Endothelial cell of umbilical vein (primary cell): ENCODE measurements around the gene FBXW7. TPM values are rescaled to one million over a fixed set of nuclear protein-coding genes. Genes with fewer than 3 reads are reported as not detected.

Source experiments
- BruUV-seq: library from RNA; stranded (reverse); fragments of 400-500 nt; replicated peaks from 2 replicates; lab custom pipeline; 2021; lab: Mats Ljungman, UMichigan
- CTCF ChIA-PET: fragments of 300-600, 350-600 bp; sonication (Branson Sonifier 250); formaldehyde crosslinking; loops from one replicate; lab custom pipeline; 2021; ENCODE audit warnings: antibody characterized with exemption, inconsistent platforms; lab: Charles Lee
- POLR2A ChIA-PET: fragments of 300-600, 350-600 bp; sonication (Branson Sonifier 250); formaldehyde crosslinking; loops from one replicate; lab custom pipeline; 2021; ENCODE audit warnings: antibody characterized with exemption, inconsistent platforms; lab: Charles Lee
- DNase-seq: peaks from one replicate; pipeline ENCODE4 v3.0.0-alpha.2; 2011; ENCODE audit warnings: low read depth, low spot score
- FAIRE-seq: peaks from 2 replicates; lab custom pipeline; 2011; peaks lifted over from hg19 to GRCh38; lab: Jason Lieb, UNC
- H2AFZ ChIP-seq: 2 replicates; pipeline ENCODE4 v1.6.0; 2012; ENCODE audit warnings: low read depth, low read length, control low read depth, inconsistent platforms
- H3K27ac ChIP-seq: 2 replicates; pipeline ENCODE4 v1.5.1; 2011; ENCODE audit warnings: low read depth, mild to moderate bottlenecking, control low read depth, low read length, moderate library complexity; ENCODE audit not compliant: insufficient read depth
- H3K27me3 ChIP-seq, 2 experiments: 2 replicates each; pipeline versions ENCODE4 v1.6.0 to v1.6.1; 2011; ENCODE audit warnings: low read length in 2 of 2, mixed read lengths in 1 of 2; ENCODE audit not compliant: control insufficient read depth in 2 of 2, insufficient read depth in 2 of 2
- H3K36me3 ChIP-seq, 2 experiments: 2 replicates in 1 of 2; 3 replicates in 1 of 2; pipeline ENCODE4 v1.5.1; 2011; ENCODE audit warnings: low read length in 2 of 2, mild to moderate bottlenecking in 1 of 2, moderate library complexity in 1 of 2; ENCODE audit not compliant: control insufficient read depth in 2 of 2, insufficient read depth in 2 of 2; ENCODE audit errors: extremely low read depth in 1 of 2
- H3K4me1 ChIP-seq: 3 replicates; pipeline ENCODE4 v1.5.1; 2011; ENCODE audit warnings: mild to moderate bottlenecking, low read length; ENCODE audit not compliant: control insufficient read depth, insufficient read depth; ENCODE audit errors: extremely low read depth
- H3K4me2 ChIP-seq: 2 replicates; pipeline ENCODE4 v1.6.1; 2011; ENCODE audit warnings: low read length, control low read depth, mixed read lengths; ENCODE audit not compliant: insufficient read depth
- H3K4me3 ChIP-seq, 3 experiments: fragments of 200-600 bp in 1 of 3; sonication (generic), shearing (Covaris generic) in 1 of 3; replicated peaks in 1 of 3; 2 replicates each; pipeline ENCODE4 v1.5.1; 2011 to 2016; ENCODE audit warnings: control low read depth in 3 of 3, low read length in 3 of 3, mild to moderate bottlenecking in 2 of 3, inconsistent platforms in 1 of 3, low read depth in 1 of 3, moderate library complexity in 1 of 3; ENCODE audit not compliant: insufficient read depth in 1 of 3
- H3K79me2 ChIP-seq: 2 replicates; pipeline ENCODE4 v1.6.0; 2012; ENCODE audit warnings: low read length, inconsistent platforms; ENCODE audit not compliant: control insufficient read depth, insufficient read depth
- H3K9ac ChIP-seq: replicated peaks from 2 replicates; pipeline ENCODE3; 2011; ENCODE audit warnings: low read length, control low read depth; ENCODE audit not compliant: insufficient read depth; ENCODE audit errors: extremely low read depth
- H3K9me1 ChIP-seq: replicated peaks from 3 replicates; pipeline ENCODE4 v1.6.0; 2011; ENCODE audit warnings: mild to moderate bottlenecking, low read length; ENCODE audit not compliant: control insufficient read depth, insufficient read depth; ENCODE audit errors: extremely low read depth
- H3K9me3 ChIP-seq: replicated peaks from 2 replicates; pipeline ENCODE4 v1.5.1; 2012; ENCODE audit warnings: low read length, inconsistent platforms; ENCODE audit not compliant: control insufficient read depth, insufficient read depth
- H4K20me1 ChIP-seq: replicated peaks from 2 replicates; pipeline ENCODE3; 2011; ENCODE audit warnings: mild to moderate bottlenecking, low read length; ENCODE audit not compliant: control insufficient read depth, insufficient read depth; ENCODE audit errors: extremely low read depth
- CTCF ChIP-seq, 2 donors: IDR thresholded peaks; 1 replicate in 1 of 2; 2 replicates in 1 of 2; pipeline ENCODE4 v1.5.1; 2011; ENCODE audit warnings: low read length in 2 of 2, mild to moderate bottlenecking in 2 of 2, moderate library complexity in 2 of 2, control low read depth in 1 of 2, inconsistent platforms in 1 of 2, low read depth in 1 of 2; ENCODE audit not compliant: insufficient read depth in 1 of 2; ENCODE audit errors: extremely low read depth in 1 of 2
- EZH2 ChIP-seq: IDR thresholded peaks from 2 replicates; pipeline ENCODE4 v1.6.1; 2012; ENCODE audit warnings: borderline replicate concordance, low read depth, mild to moderate bottlenecking, moderate library complexity, low read length, inconsistent platforms; ENCODE audit not compliant: severe bottlenecking
- FOS ChIP-seq: IDR thresholded peaks from 2 replicates; pipeline ENCODE4 v1.6.1; 2011; ENCODE audit warnings: mild to moderate bottlenecking, low read length, moderate library complexity, borderline replicate concordance; ENCODE audit not compliant: insufficient read depth
- JUN ChIP-seq: IDR thresholded peaks from 2 replicates; pipeline ENCODE4 v1.6.1; 2011; ENCODE audit warnings: borderline replicate concordance, low read depth; ENCODE audit not compliant: insufficient read length, insufficient read depth
- MAX ChIP-seq: IDR thresholded peaks from 2 replicates; pipeline ENCODE4 v1.6.1; 2011; ENCODE audit not compliant: insufficient read depth, insufficient read length
- POLR2A ChIP-seq: IDR thresholded peaks from 2 replicates; pipeline ENCODE4 v1.6.1; 2012; ENCODE audit warnings: low read depth, mild to moderate bottlenecking, control low read depth, low read length
- POLR2AphosphoS5 ChIP-seq: IDR thresholded peaks from 2 replicates; pipeline ENCODE4 v1.6.1; 2012; ENCODE audit warnings: low read depth, mild to moderate bottlenecking, control low read depth, low read length, moderate library complexity; ENCODE audit not compliant: insufficient read depth
- dilution Hi-C: fragments of 300-500 bp; cut with MboI; formaldehyde crosslinking; loops from one replicate; pipeline ENCODE4 v1.15.0; 2019; ENCODE audit warnings: low sequenced_read_pairs; ENCODE audit not compliant: extremely low pct_ligation_motif_present
- intact Hi-C: fragments of 100-400 bp; cut with micrococcal nuclease; formaldehyde crosslinking; loops from one replicate; pipeline ENCODE4 v1.10.0; 2022
- polyA plus RNA-seq, 4 experiments: library from polyadenylated mRNA; depleted of rRNA in 3 of 4; stranded (reverse) in 3 of 4; unstranded in 1 of 4; fragments of >200 nt; gene quantifications; 2 replicates each; pipeline versions ENCODE4 v1.2.1 to v1.2.3, GENCODE V29; 2011 to 2012; ENCODE audit warnings: missing spikeins in 1 of 4
- total RNA-seq: library from RNA; stranded (reverse); gene quantifications from 2 replicates; pipeline ENCODE4 v1.2.3, GENCODE V29; 2021

The FBXW7 gene
- total and polyA plus RNA-seq, 2 donors (not counting 3 experiments of a cell fraction or from before 2014, with no cell fraction given) = 7.0 to 28.1 TPM

- no peak overlapping the region for H2AFZ ChIP-seq
- no peaks in the 10 kb centered on the region for H3K27me3 ChIP-seq
- POLR2A ChIA-PET = no interaction called here
- no TSS peak for BruUV-seq
- no peaks in the 10 kb centered on the region for H3K9me1 ChIP-seq
- CTCF ChIA-PET = interaction anchor here (0.8 to 2.9 kb wide), 2 partner anchors 13 to 57 kb away, joined by 3 to 7 read pairs; no protein-coding TSS in a partner anchor
- H3K27ac ChIP-seq = no peak overlapping the region
- dilution Hi-C loops = no loop called here
- no peak for DNase-seq
- no peak overlapping the region for H3K9ac ChIP-seq
- TF ChIP-seq CTCF (IDR thresholded peaks at IDR 0.05; ENCODE audit: extremely low read depth in 1 of 2, insufficient read depth in 1 of 2, low read depth in 1 of 2, low read length in 2 of 2) (no peak), EZH2 (no peak), JUN (no peak), FOS (no peak), MAX (no peak), POLR2A (no peak), POLR2AphosphoS5 (no peak)
- no peaks in the 10 kb centered on the region for H3K36me3 ChIP-seq
- no peaks in the 10 kb centered on the region for H3K4me1 ChIP-seq
- no peak overlapping the region for H3K4me2 ChIP-seq
- no peaks in the 10 kb centered on the region for H3K79me2 ChIP-seq
- intact Hi-C loops = no loop called here
- no peaks in the 10 kb centered on the region for H3K9me3 ChIP-seq
- H4K20me1 ChIP-seq = no peaks in the 10 kb centered on the region
- H3K4me3 ChIP-seq = no peak overlapping the region
- no peak for FAIRE-seq
These were observed 22.5 kb upstream of the FBXW7 start for GRCh38 chr4:152558396-152558795.
